ENCODE data around the gene GPALPP1. TPM values are rescaled to one million over a fixed set of nuclear protein-coding genes. Genes with fewer than 3 reads are reported as not detected.

Gene GPALPP1
- total and polyA plus RNA-seq, 2 donors (not counting 1 experiment from before 2014, with no cell fraction given): 19.7 to 41.8 TPM

DNA sequence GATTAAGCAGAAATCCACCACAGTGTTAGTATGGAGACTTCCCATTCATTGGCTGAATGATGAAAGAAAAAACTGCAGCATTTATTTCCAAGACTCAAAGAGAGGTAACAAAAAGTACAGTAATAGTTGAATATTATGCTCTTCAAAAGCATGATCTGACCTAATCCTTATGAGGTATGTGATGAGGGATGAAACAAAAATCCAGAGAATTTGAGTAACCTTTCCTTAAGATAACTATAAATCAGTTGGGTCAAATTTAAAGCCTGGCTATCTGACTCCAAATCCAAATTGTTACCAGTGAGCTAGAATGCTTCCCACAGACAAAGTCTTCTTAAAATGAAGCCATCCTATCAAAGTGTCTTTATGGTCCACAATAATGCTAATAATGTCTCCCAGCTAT is 38.2 kb upstream of the GPALPP1 start:
- H4K20me1 ChIP-seq (ENCODE audit: control insufficient read depth, insufficient read depth, low read length, poor library complexity, severe bottlenecking): no peaks in the 10 kb centered on the region
- no peak overlapping the region for H3K27ac ChIP-seq (ENCODE audit: low read length in 2 of 2)
- ChIA-PET CTCF (no interaction called here), POLR2A (no interaction called here)
- H3K4me2 ChIP-seq (replicated peaks; ENCODE audit: low read depth, low read length, poor library complexity, severe bottlenecking): no peak overlapping the region
- H3K4me1 ChIP-seq (ENCODE audit: control insufficient read depth in 2 of 2, insufficient read depth in 2 of 2, low read length in 2 of 2): no peaks in the 10 kb centered on the region
- no peak overlapping the region for H3K4me3 Mint-ChIP-seq
- H3K27ac Mint-ChIP-seq: no peak overlapping the region
- H3K27me3 Mint-ChIP-seq: no peaks in the 10 kb centered on the region
- no peaks in the 10 kb centered on the region for H3K9me3 Mint-ChIP-seq (ENCODE audit: insufficient read depth)
- TF ChIP-seq EZH2 (IDR thresholded peaks at IDR 0.05; ENCODE audit: borderline replicate concordance, insufficient read depth, low read depth, low read length, poor library complexity, severe bottlenecking): no peak
- H3K9ac ChIP-seq (ENCODE audit: low read length): no peak overlapping the region
- intact Hi-C loops (cut with micrococcal nuclease): no loop called here
- DNase-seq: no peak
- H3K4me1 Mint-ChIP-seq: no peaks in the 10 kb centered on the region
- H3K9me3 ChIP-seq (ENCODE audit: control extremely low read depth in 1 of 3, control insufficient read depth in 2 of 3, insufficient read depth in 1 of 3, low read length in 2 of 3): no peaks in the 10 kb centered on the region
- H3K27me3 ChIP-seq (replicated peaks in 1 of 4; ENCODE audit: control extremely low read depth in 1 of 4, control insufficient read depth in 3 of 4, insufficient read depth in 4 of 4, low read length in 3 of 4): no peaks in the 10 kb centered on the region
- H3K36me3 ChIP-seq (replicated peaks in 1 of 2; ENCODE audit: control extremely low read depth in 1 of 2, control insufficient read depth in 1 of 2, extremely low read depth in 1 of 2, insufficient read depth in 2 of 2, low read length in 1 of 2): peaks cover 2 to 16% of the 10 kb centered on the region in 2 experiments
- H3K79me2 ChIP-seq (ENCODE audit: control insufficient read depth, insufficient read depth, low read length): no peaks in the 10 kb centered on the region
- ATAC-seq (ENCODE audit: low read depth): no peak
- no peak overlapping the region for H3K4me3 ChIP-seq (ENCODE audit: control extremely low read depth in 1 of 5, extremely low read depth in 1 of 5, insufficient read depth in 1 of 5, low read depth in 2 of 5, low read length in 4 of 5)
- no peak overlapping the region for H2AFZ ChIP-seq (ENCODE audit: insufficient read depth, low read depth, low read length, poor library complexity, severe bottlenecking)

DNA sequence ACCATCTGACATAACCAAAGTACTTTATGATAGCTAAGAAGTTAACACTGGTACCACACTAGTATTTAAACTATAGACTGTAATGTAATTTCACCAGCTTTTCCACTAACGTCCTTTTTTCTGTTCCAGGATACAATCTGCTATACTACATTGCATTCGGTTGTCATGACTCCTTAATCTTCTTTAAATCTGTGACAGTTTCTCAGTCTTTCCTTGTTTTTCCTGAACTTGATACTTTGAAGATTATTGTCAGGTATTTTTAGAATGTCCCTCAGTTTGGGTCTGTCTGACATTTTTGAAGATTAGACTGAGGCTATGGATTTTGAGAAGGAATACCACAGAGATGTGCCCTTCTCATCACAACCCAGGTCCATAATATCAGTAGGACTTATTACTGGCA is 36.7 kb upstream of the GPALPP1 start:
- DNase-seq (no peak), ATAC-seq (ENCODE audit: low read depth) (no peak)
- TF ChIP-seq EZH2 (IDR thresholded peaks at IDR 0.05; ENCODE audit: borderline replicate concordance, insufficient read depth, low read depth, low read length, poor library complexity, severe bottlenecking): no peak
- TF ChIP-seq, protein P1, sequence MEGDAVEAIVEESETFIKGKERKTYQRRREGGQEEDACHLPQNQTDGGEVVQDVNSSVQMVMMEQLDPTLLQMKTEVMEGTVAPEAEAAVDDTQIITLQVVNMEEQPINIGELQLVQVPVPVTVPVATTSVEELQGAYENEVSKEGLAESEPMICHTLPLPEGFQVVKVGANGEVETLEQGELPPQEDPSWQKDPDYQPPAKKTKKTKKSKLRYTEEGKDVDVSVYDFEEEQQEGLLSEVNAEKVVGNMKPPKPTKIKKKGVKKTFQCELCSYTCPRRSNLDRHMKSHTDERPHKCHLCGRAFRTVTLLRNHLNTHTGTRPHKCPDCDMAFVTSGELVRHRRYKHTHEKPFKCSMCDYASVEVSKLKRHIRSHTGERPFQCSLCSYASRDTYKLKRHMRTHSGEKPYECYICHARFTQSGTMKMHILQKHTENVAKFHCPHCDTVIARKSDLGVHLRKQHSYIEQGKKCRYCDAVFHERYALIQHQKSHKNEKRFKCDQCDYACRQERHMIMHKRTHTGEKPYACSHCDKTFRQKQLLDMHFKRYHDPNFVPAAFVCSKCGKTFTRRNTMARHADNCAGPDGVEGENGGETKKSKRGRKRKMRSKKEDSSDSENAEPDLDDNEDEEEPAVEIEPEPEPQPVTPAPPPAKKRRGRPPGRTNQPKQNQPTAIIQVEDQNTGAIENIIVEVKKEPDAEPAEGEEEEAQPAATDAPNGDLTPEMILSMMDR (IDR thresholded peaks at IDR 0.05): no peak
- Mint-ChIP-seq H3K27ac (no peak overlapping the region), H3K9me3 (ENCODE audit: insufficient read depth) (no peaks in the 10 kb centered on the region), H3K27me3 (no peaks in the 10 kb centered on the region), H3K4me3 (no peak overlapping the region), H3K4me1 (no peaks in the 10 kb centered on the region)
- ChIA-PET POLR2A (no interaction called here), CTCF (interaction anchor here (1.1 kb wide), 1 partner anchor 470 kb away, joined by 3 read pairs; no protein-coding TSS in a partner anchor)
- H3K4me2 ChIP-seq (replicated peaks; ENCODE audit: low read depth, low read length, poor library complexity, severe bottlenecking): no peak overlapping the region
- H3K36me3 ChIP-seq (replicated peaks in 1 of 2; ENCODE audit: control extremely low read depth in 1 of 2, control insufficient read depth in 1 of 2, extremely low read depth in 1 of 2, insufficient read depth in 2 of 2, low read length in 1 of 2): peaks cover 2 to 18% of the 10 kb centered on the region in 2 experiments
- H3K9ac ChIP-seq (ENCODE audit: low read length): no peak overlapping the region
- no peak overlapping the region for H3K4me3 ChIP-seq (ENCODE audit: control extremely low read depth in 1 of 5, extremely low read depth in 1 of 5, insufficient read depth in 1 of 5, low read depth in 2 of 5, low read length in 4 of 5)
- no peak overlapping the region for H3K27ac ChIP-seq (ENCODE audit: low read length in 2 of 2)
- H4K20me1 ChIP-seq (ENCODE audit: control insufficient read depth, insufficient read depth, low read length, poor library complexity, severe bottlenecking): no peaks in the 10 kb centered on the region
- H2AFZ ChIP-seq (ENCODE audit: insufficient read depth, low read depth, low read length, poor library complexity, severe bottlenecking): no peak overlapping the region
- no peaks in the 10 kb centered on the region for H3K9me3 ChIP-seq (ENCODE audit: control extremely low read depth in 1 of 3, control insufficient read depth in 2 of 3, insufficient read depth in 1 of 3, low read length in 2 of 3)
- no CpG with 5 or more reads among the region's 2 CpGs for whole genome bisulfite sequencing (ENCODE audit: insufficient coverage)
- intact Hi-C loops (cut with micrococcal nuclease): no loop called here
- no peaks in the 10 kb centered on the region for H3K27me3 ChIP-seq (replicated peaks in 1 of 4; ENCODE audit: control extremely low read depth in 1 of 4, control insufficient read depth in 3 of 4, insufficient read depth in 4 of 4, low read length in 3 of 4)
- no peaks in the 10 kb centered on the region for H3K4me1 ChIP-seq (ENCODE audit: control insufficient read depth in 2 of 2, insufficient read depth in 2 of 2, low read length in 2 of 2)
- H3K79me2 ChIP-seq (ENCODE audit: control insufficient read depth, insufficient read depth, low read length): no peaks in the 10 kb centered on the region

Data from B cell (primary cell).